Activated CD8-positive, alpha-beta memory T cell treated with anti-CD3 and anti-CD28 coated beads, Interleukin-2, amount 10 ng/mL, durations not matched to agents 7 days and 5 days (primary cell): ENCODE measurements around the gene WDR5B. TPM values are rescaled to one million over a fixed set of nuclear protein-coding genes. Genes with fewer than 3 reads are reported as not detected.

ENCODE experiments used
- ATAC-seq: fragments of 150-1000 bp; cut with Tn5 transposase; one replicate; pipeline ENCODE4 v1.10.0; 2021; ENCODE audit warnings: moderate library complexity
- CTCF ChIA-PET: fragments of 350-600 bp; sonication (Branson Sonifier 250); formaldehyde crosslinking; loops from one replicate; lab custom pipeline; 2021; ENCODE audit warnings: antibody characterized with exemption; lab: Charles Lee
- DNase-seq: peaks from one replicate; pipeline ENCODE4 v3.0.0-alpha.2; 2020
- H3K27ac Mint-ChIP-seq: one replicate; pipeline ENCODE4 v1.8.0; 2021; ENCODE audit warnings: mild to moderate bottlenecking, mixed read lengths
- H3K27me3 Mint-ChIP-seq: one replicate; pipeline ENCODE4 v1.8.0; 2021; ENCODE audit warnings: mixed read lengths
- H3K36me3 Mint-ChIP-seq: one replicate; pipeline ENCODE4 v1.8.0; 2021; ENCODE audit warnings: mild to moderate bottlenecking, mixed read lengths
- H3K4me1 Mint-ChIP-seq: one replicate; pipeline ENCODE4 v1.8.0; 2021; ENCODE audit warnings: mixed read lengths
- H3K4me3 Mint-ChIP-seq: one replicate; pipeline ENCODE4 v1.8.0; 2021; ENCODE audit warnings: mild to moderate bottlenecking, moderate library complexity, mixed read lengths
- H3K9me3 Mint-ChIP-seq: one replicate; pipeline ENCODE4 v1.8.0; 2022; ENCODE audit warnings: low read depth, mixed read lengths
- total RNA-seq, 2 experiments: library from RNA; stranded (reverse); gene quantifications; one replicate each; pipeline ENCODE4 v1.2.3, GENCODE V29; 2021

Gene WDR5B
- total RNA-seq, 2 experiments from 2014 or later, result 4.6 to 4.8 TPM

DNA sequence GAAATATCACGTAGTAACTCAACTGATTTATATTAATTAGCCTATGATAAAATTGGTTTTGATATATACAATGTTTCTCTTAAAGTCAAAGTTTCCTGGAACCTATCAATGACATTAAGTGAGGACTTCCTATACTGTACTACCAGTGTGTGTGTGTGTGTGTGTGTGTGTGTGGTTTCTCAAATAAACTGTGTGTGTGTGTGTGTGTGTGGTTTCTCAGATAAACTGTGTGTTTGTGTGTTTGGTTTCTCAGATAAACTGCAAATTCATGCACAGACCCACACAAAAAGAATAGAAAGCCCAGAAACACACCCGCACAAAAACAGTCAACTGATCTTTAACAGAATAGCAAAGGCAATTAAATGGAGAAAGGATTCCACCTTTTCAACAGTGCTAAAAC is 14.5 kb upstream of the WDR5B start:
- ATAC-seq (no peak), DNase-seq (no peak)
- no peaks in the 10 kb centered on the region for H3K27me3 Mint-ChIP-seq
- H3K9me3 Mint-ChIP-seq, result no peaks in the 10 kb centered on the region
- peaks cover 66% of the 10 kb centered on the region for H3K36me3 Mint-ChIP-seq
- CTCF ChIA-PET, result no interaction called here
- no peak overlapping the region for H3K4me3 Mint-ChIP-seq
- H3K27ac Mint-ChIP-seq, result no peak overlapping the region
- peaks cover 25% of the 10 kb centered on the region for H3K4me1 Mint-ChIP-seq

DNA sequence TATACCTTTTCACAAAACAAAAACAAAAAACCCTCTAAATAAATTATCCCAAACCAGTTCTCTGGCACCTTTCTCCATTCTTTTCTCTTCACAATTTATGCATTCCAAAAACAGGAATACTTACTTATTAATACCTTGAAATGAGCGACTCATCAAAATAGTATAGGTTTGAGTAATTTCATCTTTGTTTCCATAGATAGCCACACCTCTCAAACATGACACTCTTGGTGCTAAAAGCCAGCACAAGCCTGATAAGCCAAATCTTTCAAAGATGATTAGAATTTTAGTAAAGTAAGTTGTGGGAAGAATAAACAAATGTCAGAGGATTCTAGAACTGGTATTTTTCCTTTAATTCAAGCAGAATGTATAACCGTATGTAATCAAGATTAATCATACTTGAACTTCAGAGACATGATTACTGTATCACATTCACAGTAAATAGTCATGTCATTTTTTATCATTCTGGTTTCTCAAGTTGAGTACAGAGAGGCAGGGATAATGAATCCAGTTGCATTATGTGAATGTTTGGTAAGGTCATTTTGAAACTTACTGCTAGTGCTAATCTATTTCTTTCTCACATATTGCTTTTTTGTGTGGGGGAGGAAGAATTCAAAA is 12.1 kb upstream of the WDR5B start:
- no peaks in the 10 kb centered on the region for H3K27me3 Mint-ChIP-seq
- H3K27ac Mint-ChIP-seq, result peak overlapping the region; percentile 60
- CTCF ChIA-PET, result no interaction called here
- H3K36me3 Mint-ChIP-seq, result peaks cover 57% of the 10 kb centered on the region
- DNase-seq (no peak), ATAC-seq (peak; percentile 68)
- peaks cover 28% of the 10 kb centered on the region for H3K4me1 Mint-ChIP-seq
- H3K4me3 Mint-ChIP-seq, result no peak overlapping the region
- no peaks in the 10 kb centered on the region for H3K9me3 Mint-ChIP-seq

- no peak overlapping the region for H3K4me3 Mint-ChIP-seq
- DNase-seq, result no peak
- H3K9me3 Mint-ChIP-seq, result no peaks in the 10 kb centered on the region
- no peaks in the 10 kb centered on the region for H3K27me3 Mint-ChIP-seq
- H3K4me1 Mint-ChIP-seq, result peaks cover 17% of the 10 kb centered on the region
- H3K27ac Mint-ChIP-seq, result no peak overlapping the region
- CTCF ChIA-PET, result no interaction called here
- peaks cover 39% of the 10 kb centered on the region for H3K36me3 Mint-ChIP-seq
- ATAC-seq, result no peak
Observed at GRCh38 chr3:122421836-122422235, 6.0 kb upstream of the WDR5B start.

GRCh38 chr3:122421101-122421500 is 5.2 kb upstream of the WDR5B start:
- Mint-ChIP-seq H3K36me3 (peaks cover 33% of the 10 kb centered on the region), H3K27me3 (no peaks in the 10 kb centered on the region), H3K4me1 (peaks cover 23% of the 10 kb centered on the region), H3K27ac (no peak overlapping the region), H3K4me3 (no peak overlapping the region), H3K9me3 (no peaks in the 10 kb centered on the region)
- ATAC-seq (no peak), DNase-seq (no peak)
- CTCF ChIA-PET, result interaction anchor here (0.9 kb wide), 1 partner anchor 12 kb away, joined by 3 read pairs; no protein-coding TSS in a partner anchor

GRCh38 chr3:122416966-122417365 is 1.1 kb upstream of the WDR5B start:
- DNase-seq, result no peak
- H3K27ac Mint-ChIP-seq, result peak overlapping the region; percentile 95
- CTCF ChIA-PET, result interaction anchor here (1.0 to 3.6 kb wide), 6 partner anchors 17 to 263 kb away, joined by 3 to 26 read pairs (median 11); partner anchors contain the start of genes FAM162A, KPNA1, MIX23 and PARP14
- peak overlapping the region; percentile 95 for H3K4me3 Mint-ChIP-seq
- peaks cover 47% of the 10 kb centered on the region for H3K4me1 Mint-ChIP-seq
- no peaks in the 10 kb centered on the region for H3K9me3 Mint-ChIP-seq
- H3K27me3 Mint-ChIP-seq, result no peaks in the 10 kb centered on the region
- H3K36me3 Mint-ChIP-seq, result peaks cover 24% of the 10 kb centered on the region
- ATAC-seq, result no peak

- peak; percentile 76 for DNase-seq
- Mint-ChIP-seq H3K4me3 (peak overlapping the region; percentile 95), H3K27ac (peak overlapping the region; percentile 95), H3K36me3 (peaks cover 20% of the 10 kb centered on the region), H3K27me3 (no peaks in the 10 kb centered on the region), H3K4me1 (peaks cover 47% of the 10 kb centered on the region), H3K9me3 (no peaks in the 10 kb centered on the region)
- CTCF ChIA-PET, result interaction anchor here (0.6 to 3.6 kb wide), 8 partner anchors 16 to 264 kb away, joined by 3 to 26 read pairs (median 5); partner anchors contain the start of genes FAM162A, KPNA1, MIX23 and PARP14
- peak; percentile 54 for ATAC-seq
Observed at GRCh38 chr3:122415104-122415744, 638 bp downstream of the WDR5B start.

DNA sequence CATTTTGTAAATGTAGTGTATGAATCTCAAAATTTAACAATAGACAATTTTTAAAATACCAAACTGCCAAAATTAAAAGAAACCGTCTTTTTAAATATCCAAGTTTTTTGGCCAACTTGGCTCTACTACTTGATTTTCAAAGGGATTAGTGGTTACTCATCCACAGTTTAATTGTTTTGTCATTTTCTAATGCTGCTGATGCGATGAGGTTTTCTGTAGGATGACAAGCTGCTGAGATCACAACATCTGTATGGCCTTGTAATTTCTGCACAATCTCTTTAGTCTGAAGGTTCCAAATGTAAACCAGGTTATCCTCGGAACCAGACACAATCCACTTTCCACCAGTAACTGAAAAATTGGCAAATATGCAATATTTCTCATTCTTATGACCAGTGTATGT is 1.5 kb downstream of the WDR5B start:
- Mint-ChIP-seq H3K9me3 (no peaks in the 10 kb centered on the region), H3K4me1 (peaks cover 45% of the 10 kb centered on the region), H3K27ac (peak overlapping the region; percentile 95), H3K4me3 (peak overlapping the region; percentile 95), H3K36me3 (peaks cover 20% of the 10 kb centered on the region), H3K27me3 (no peaks in the 10 kb centered on the region)
- DNase-seq, result no peak
- CTCF ChIA-PET, result no interaction called here
- no peak for ATAC-seq

GRCh38 chr3:122410639-122411038 is 5.2 kb downstream of the WDR5B start:
- Mint-ChIP-seq H3K4me1 (peaks cover 35% of the 10 kb centered on the region), H3K27me3 (no peaks in the 10 kb centered on the region), H3K4me3 (no peak overlapping the region), H3K27ac (no peak overlapping the region), H3K36me3 (peaks cover 39% of the 10 kb centered on the region), H3K9me3 (no peaks in the 10 kb centered on the region)
- CTCF ChIA-PET, result interaction anchor here (1.6 kb wide), 1 partner anchor 26 kb away, joined by 7 read pairs; the partner anchor contains the start of gene FAM162A
- no peak for DNase-seq
- ATAC-seq, result no peak

DNA sequence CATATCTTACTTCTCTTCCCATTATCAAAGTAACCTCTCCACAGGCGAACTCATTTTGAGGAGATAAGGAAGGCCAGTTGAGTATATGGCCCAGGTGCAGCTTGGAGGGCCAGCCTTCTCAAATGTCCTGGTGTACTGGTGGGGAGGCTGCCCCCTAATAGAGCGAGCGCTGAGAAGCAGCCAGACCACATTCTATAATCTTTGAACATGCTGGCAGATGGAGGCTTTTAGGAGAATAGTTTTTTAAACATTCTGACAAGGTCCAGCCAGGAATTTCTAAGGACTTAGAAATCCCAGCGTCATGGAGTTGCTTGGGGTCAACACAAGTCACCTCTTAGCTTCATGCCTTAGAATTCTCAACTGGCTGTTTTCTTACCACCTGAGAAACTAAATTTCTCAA is 5.8 kb downstream of the WDR5B start:
- DNase-seq (no peak), ATAC-seq (no peak)
- peaks cover 33% of the 10 kb centered on the region for H3K4me1 Mint-ChIP-seq
- no peak overlapping the region for H3K4me3 Mint-ChIP-seq
- CTCF ChIA-PET, result no interaction called here
- peaks cover 42% of the 10 kb centered on the region for H3K36me3 Mint-ChIP-seq
- no peaks in the 10 kb centered on the region for H3K27me3 Mint-ChIP-seq
- H3K9me3 Mint-ChIP-seq, result no peaks in the 10 kb centered on the region
- no peak overlapping the region for H3K27ac Mint-ChIP-seq

DNA sequence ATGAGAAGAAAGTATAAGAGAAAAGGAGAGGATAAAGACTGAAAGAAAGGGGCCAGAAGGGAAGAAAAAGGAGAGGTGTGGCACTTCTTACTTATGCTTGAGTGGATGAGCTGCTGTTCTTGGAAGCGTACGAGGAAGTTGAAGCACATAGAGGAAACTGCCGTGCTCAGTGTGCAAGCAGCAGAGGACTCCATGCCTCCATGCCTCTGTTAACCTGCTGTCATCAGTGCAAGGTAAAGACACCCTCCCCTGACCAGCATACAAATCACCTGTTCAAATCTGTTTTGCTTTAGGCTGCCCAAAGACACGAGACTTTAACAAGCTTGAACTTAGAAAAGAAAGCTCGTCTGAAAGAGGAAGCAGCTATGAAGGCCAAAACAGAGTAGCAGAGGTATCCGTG is 6.4 kb downstream of the WDR5B start:
- DNase-seq (no peak), ATAC-seq (no peak)
- Mint-ChIP-seq H3K36me3 (peaks cover 42% of the 10 kb centered on the region), H3K4me3 (no peak overlapping the region), H3K27me3 (no peaks in the 10 kb centered on the region), H3K9me3 (no peaks in the 10 kb centered on the region), H3K4me1 (peaks cover 26% of the 10 kb centered on the region), H3K27ac (no peak overlapping the region)
- CTCF ChIA-PET, result interaction anchor here (0.6 to 1.8 kb wide), 2 partner anchors 17 to 307 kb away, joined by 3 to 5 read pairs; no protein-coding TSS in a partner anchor

DNA sequence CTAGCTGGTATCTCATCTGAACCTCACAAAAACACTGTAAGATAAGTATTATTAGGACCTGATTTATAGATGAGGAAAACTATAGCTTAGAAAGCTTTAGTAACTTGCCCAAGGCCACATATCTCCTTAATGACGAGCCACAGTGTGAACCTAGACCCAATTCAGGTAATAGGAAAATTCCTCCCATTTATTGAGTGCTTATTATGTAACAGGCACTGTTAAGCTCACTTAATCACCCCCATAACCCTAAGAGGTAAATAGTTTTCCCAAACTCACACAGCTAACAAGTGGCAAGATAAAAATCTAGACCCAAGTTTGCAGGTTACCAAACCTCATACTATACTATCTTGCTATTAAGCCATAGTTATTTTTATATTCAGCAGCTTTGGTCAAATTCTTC is 7.9 kb downstream of the WDR5B start:
- no peak overlapping the region for H3K27ac Mint-ChIP-seq
- no peak for DNase-seq
- H3K27me3 Mint-ChIP-seq, result no peaks in the 10 kb centered on the region
- CTCF ChIA-PET, result interaction anchor here (1.5 to 1.8 kb wide), 2 partner anchors 15 to 24 kb away, joined by 5 to 6 read pairs; partner anchors contain the start of gene FAM162A
- H3K4me1 Mint-ChIP-seq, result peaks cover 18% of the 10 kb centered on the region
- no peaks in the 10 kb centered on the region for H3K9me3 Mint-ChIP-seq
- H3K36me3 Mint-ChIP-seq, result peaks cover 49% of the 10 kb centered on the region
- ATAC-seq, result no peak
- H3K4me3 Mint-ChIP-seq, result no peak overlapping the region

DNA sequence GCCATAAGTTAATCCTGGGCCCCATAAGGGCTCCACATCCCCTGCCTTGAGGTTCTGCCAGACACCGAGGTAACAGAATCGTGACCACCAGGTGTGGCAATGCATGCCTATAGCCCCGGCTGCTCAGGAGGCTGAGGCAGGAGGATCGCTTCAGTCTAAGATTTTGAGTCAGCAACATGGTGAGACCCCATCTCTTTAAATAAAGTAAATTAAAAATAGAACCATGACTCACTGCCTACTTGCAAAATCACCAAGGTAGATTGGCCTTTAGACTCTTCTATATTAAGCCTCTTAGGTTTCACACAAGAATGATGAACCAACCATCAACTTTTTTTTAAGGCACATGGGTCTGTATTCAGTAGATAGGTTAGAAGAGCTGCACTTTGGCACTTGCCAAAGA is 9.7 kb downstream of the WDR5B start:
- CTCF ChIA-PET, result interaction anchor here (0.8 kb wide), 1 partner anchor 13 kb away, joined by 3 read pairs; no protein-coding TSS in a partner anchor
- H3K36me3 Mint-ChIP-seq, result peaks cover 42% of the 10 kb centered on the region
- ATAC-seq, result peak; percentile 27
- no peak for DNase-seq
- H3K9me3 Mint-ChIP-seq, result no peaks in the 10 kb centered on the region
- peaks cover 6% of the 10 kb centered on the region for H3K4me1 Mint-ChIP-seq
- no peak overlapping the region for H3K27ac Mint-ChIP-seq
- H3K4me3 Mint-ChIP-seq, result no peak overlapping the region
- no peaks in the 10 kb centered on the region for H3K27me3 Mint-ChIP-seq

DNA sequence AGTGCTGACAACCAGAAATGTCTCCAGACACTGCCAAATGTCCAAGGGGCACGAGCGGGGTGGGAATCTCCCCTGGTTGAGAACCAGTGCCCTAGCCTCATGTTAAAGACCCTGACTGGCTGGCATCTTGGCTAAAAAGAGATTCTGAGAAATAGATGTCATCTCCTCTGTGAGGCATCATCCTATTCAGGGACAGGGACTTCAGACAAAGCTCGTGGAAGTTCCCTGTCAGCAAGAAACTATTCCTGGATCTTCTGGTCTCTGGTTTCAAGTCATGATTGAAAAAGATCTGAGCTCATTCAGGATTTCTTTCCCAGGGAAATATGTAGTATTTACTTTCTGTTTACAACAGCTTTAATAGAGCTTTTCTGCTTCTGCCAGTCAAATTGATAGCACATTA is 10.8 kb downstream of the WDR5B start:
- ATAC-seq (no peak), DNase-seq (no peak)
- no peak overlapping the region for H3K27ac Mint-ChIP-seq
- H3K9me3 Mint-ChIP-seq, result no peaks in the 10 kb centered on the region
- H3K4me3 Mint-ChIP-seq, result no peak overlapping the region
- CTCF ChIA-PET, result interaction anchor here (1.2 kb wide), 1 partner anchor 12 kb away, joined by 5 read pairs; no protein-coding TSS in a partner anchor
- peaks cover 42% of the 10 kb centered on the region for H3K36me3 Mint-ChIP-seq
- H3K4me1 Mint-ChIP-seq, result peaks cover 6% of the 10 kb centered on the region
- H3K27me3 Mint-ChIP-seq, result no peaks in the 10 kb centered on the region
